IMR-90 (cell line): ENCODE results near the gene COL4A3. TPM values are rescaled to one million over a fixed set of nuclear protein-coding genes. Genes with fewer than 3 reads are reported as not detected.

ENCODE experiments used
- ATAC-seq: fragments of 200-7000 bp; cut with Tn5 transposase; 2 replicates; pipeline ENCODE4 v1.9.1; 2020; ENCODE audit warnings: low read depth, mild to moderate bottlenecking, moderate library complexity
- BruUV-seq: library from RNA; stranded (reverse); fragments of 400-500 nt; replicated peaks from 2 replicates; lab custom pipeline; 2021; lab: Mats Ljungman, UMichigan
- CTCF ChIA-PET: fragments of 300-600 bp; formaldehyde crosslinking; extraction: SDS; loops from one replicate; lab custom pipeline; 2021; ENCODE audit warnings: antibody characterized with exemption; lab: Yijun Ruan, JAX
- POLR2A ChIA-PET: fragments of 300-600 bp; sonication (Branson Sonifier 250); formaldehyde crosslinking; loops from one replicate; lab custom pipeline; 2022; ENCODE audit warnings: antibody characterized with exemption; ENCODE audit not compliant: unreplicated experiment; lab: Charles Lee
- DNase-seq: peaks from one replicate; pipeline ENCODE4 v3.0.0; 2013
- H2AFZ ChIP-seq: replicated peaks from 2 replicates; pipeline ENCODE3; 2013; ENCODE audit warnings: low read length, mild to moderate bottlenecking; ENCODE audit not compliant: poor library complexity
- H2AK5ac ChIP-seq: 2 replicates; pipeline ENCODE4 v1.6.1; 2013; ENCODE audit warnings: low read depth, low read length, inconsistent platforms
- H2AK9ac ChIP-seq: replicated peaks from 2 replicates; pipeline ENCODE3; 2013; ENCODE audit warnings: mild to moderate bottlenecking, low read depth, low read length, moderate library complexity; ENCODE audit not compliant: poor library complexity
- H2BK120ac ChIP-seq: 2 replicates; pipeline ENCODE4 v1.6.1; 2013; ENCODE audit warnings: low read depth, low read length, inconsistent platforms
- H2BK15ac ChIP-seq: 3 replicates; pipeline ENCODE4 v1.6.1; 2013; ENCODE audit warnings: low read depth, low read length, inconsistent platforms
- H2BK20ac ChIP-seq: 2 replicates; pipeline ENCODE4 v1.6.1; 2013; ENCODE audit warnings: low read depth, mild to moderate bottlenecking, inconsistent platforms, low read length, moderate library complexity
- H2BK5ac ChIP-seq: 2 replicates; pipeline ENCODE4 v1.6.1; 2013; ENCODE audit warnings: mild to moderate bottlenecking, low read depth, low read length, inconsistent platforms; ENCODE audit not compliant: poor library complexity, severe bottlenecking
- H3K14ac ChIP-seq: replicated peaks from 2 replicates; pipeline ENCODE4 v1.6.1; 2013; ENCODE audit warnings: low read depth, low read length, inconsistent platforms
- H3K18ac ChIP-seq: 2 replicates; pipeline ENCODE4 v1.6.1; 2013; ENCODE audit warnings: low read depth, low read length, control low read depth
- H3K23ac ChIP-seq: 2 replicates; pipeline ENCODE4 v1.6.1; 2013; ENCODE audit warnings: low read depth, low read length, inconsistent platforms
- H3K27ac ChIP-seq: 2 replicates; pipeline ENCODE4 v1.5.1; 2013; ENCODE audit warnings: mild to moderate bottlenecking, control low read depth, low read length; ENCODE audit not compliant: insufficient read depth
- H3K27me3 ChIP-seq: 2 replicates; pipeline ENCODE4 v1.6.1; 2013; ENCODE audit warnings: low read length; ENCODE audit not compliant: control insufficient read depth, insufficient read depth
- H3K36me3 ChIP-seq: 2 replicates; pipeline ENCODE4 v1.6.1; 2013; ENCODE audit warnings: low read length, mixed read lengths; ENCODE audit not compliant: control insufficient read depth, insufficient read depth
- H3K4ac ChIP-seq: 2 replicates; pipeline ENCODE4 v1.6.1; 2013; ENCODE audit warnings: low read depth, low read length, inconsistent platforms
- H3K4me1 ChIP-seq: 2 replicates; pipeline ENCODE4 v1.6.1; 2013; ENCODE audit warnings: low read length, mixed read lengths; ENCODE audit not compliant: control insufficient read depth, insufficient read depth
- H3K4me2 ChIP-seq: 2 replicates; pipeline ENCODE4 v1.6.1; 2013; ENCODE audit warnings: low read depth, mild to moderate bottlenecking, control low read depth, low read length, moderate library complexity
- H3K4me3 ChIP-seq: 2 replicates; pipeline ENCODE4 v1.5.1; 2013; ENCODE audit warnings: low read depth, mild to moderate bottlenecking, control low read depth, low read length, moderate library complexity; ENCODE audit not compliant: insufficient read depth
- H3K56ac ChIP-seq: 2 replicates; pipeline ENCODE4 v1.6.1; 2013; ENCODE audit warnings: low read length, inconsistent platforms; ENCODE audit not compliant: insufficient read depth; ENCODE audit errors: extremely low read depth
- H3K79me1 ChIP-seq, 2 experiments: 2 replicates each; pipeline ENCODE4 v1.6.1; 2013; ENCODE audit warnings: low read length in 2 of 2, inconsistent platforms in 1 of 2, low read depth in 1 of 2
- H3K9ac ChIP-seq: 2 replicates; pipeline ENCODE4 v1.6.1; 2013; ENCODE audit warnings: low read depth, low read length, control low read depth
- H3K9me1 ChIP-seq: 2 replicates; pipeline ENCODE4 v1.6.1; 2013; ENCODE audit warnings: low read length, inconsistent platforms; ENCODE audit not compliant: insufficient read depth
- H3K9me3 ChIP-seq: 2 replicates; pipeline ENCODE4 v1.6.1; 2013; ENCODE audit warnings: low read length; ENCODE audit not compliant: control insufficient read depth, insufficient read depth
- H4K20me1 ChIP-seq: 2 replicates; pipeline ENCODE4 v1.6.1; 2013; ENCODE audit warnings: low read length, inconsistent platforms; ENCODE audit not compliant: insufficient read depth
- H4K5ac ChIP-seq: 2 replicates; pipeline ENCODE4 v1.6.1; 2013; ENCODE audit warnings: mild to moderate bottlenecking, low read depth, low read length, control low read depth
- H4K8ac ChIP-seq, 2 experiments: 2 replicates each; pipeline ENCODE4 v1.6.1; 2013; ENCODE audit warnings: low read depth in 2 of 2, low read length in 2 of 2, control low read depth in 1 of 2, inconsistent platforms in 1 of 2
- H4K91ac ChIP-seq: 2 replicates; pipeline ENCODE4 v1.6.1; 2013; ENCODE audit warnings: low read depth, low read length, inconsistent platforms; ENCODE audit not compliant: insufficient read depth
- BHLHE40 ChIP-seq: fragments of 150-350 bp; IDR thresholded peaks from 2 replicates; pipeline ENCODE4 v1.6.1; 2016; ENCODE audit warnings: mild to moderate bottlenecking, low read depth, low read length
- CEBPB ChIP-seq: IDR thresholded peaks from 2 replicates; pipeline ENCODE4 v1.6.1; 2012; ENCODE audit warnings: low read depth, low read length, improper control_type of control experiment
- CHD1 ChIP-seq: IDR thresholded peaks from 2 replicates; pipeline ENCODE4 v1.6.1; 2012; ENCODE audit warnings: low read depth, low read length, improper control_type of control experiment
- CTCF ChIP-seq: conservative IDR thresholded peaks from 2 replicates; pipeline ENCODE4 v1.5.1; 2012; ENCODE audit warnings: mild to moderate bottlenecking, low read depth, low read length, improper control_type of control experiment
- ELK1 ChIP-seq: fragments of 150-350 bp; IDR thresholded peaks from 2 replicates; pipeline ENCODE4 v1.6.1; 2016; ENCODE audit warnings: low read depth, mild to moderate bottlenecking, low read length, moderate library complexity, borderline replicate concordance
- FOS ChIP-seq: fragments of 150-350 bp; IDR thresholded peaks from 2 replicates; pipeline ENCODE4 v1.6.1; 2016; ENCODE audit warnings: low read depth, low read length
- MAFK ChIP-seq: IDR thresholded peaks from 2 replicates; pipeline ENCODE4 v1.6.1; 2012; ENCODE audit warnings: low read depth, low read length, improper control_type of control experiment
- MAZ ChIP-seq: IDR thresholded peaks from 2 replicates; pipeline ENCODE4 v1.6.1; 2012; ENCODE audit warnings: low read depth, mild to moderate bottlenecking, low read length, improper control_type of control experiment, moderate library complexity, borderline replicate concordance
- MXI1 ChIP-seq: IDR thresholded peaks from 2 replicates; pipeline ENCODE4 v1.6.1; 2012; ENCODE audit warnings: low read depth, mild to moderate bottlenecking, low read length, moderate library complexity, borderline replicate concordance
- NFE2L2 ChIP-seq: fragments of 150-350 bp; IDR thresholded peaks from 2 replicates; pipeline ENCODE4 v1.6.1; 2016; ENCODE audit warnings: low read depth, mild to moderate bottlenecking, low read length
- POLR2A ChIP-seq: IDR thresholded peaks from 2 replicates; pipeline ENCODE4 v1.6.1; 2012; ENCODE audit warnings: mild to moderate bottlenecking, low read depth, low read length
- RAD21 ChIP-seq: IDR thresholded peaks from 2 replicates; pipeline ENCODE4 v1.6.1; 2012; ENCODE audit warnings: low read length, improper control_type of control experiment
- RCOR1 ChIP-seq: IDR thresholded peaks from 2 replicates; pipeline ENCODE4 v1.6.1; 2012; ENCODE audit warnings: mild to moderate bottlenecking, low read length, improper control_type of control experiment; ENCODE audit not compliant: insufficient replicate concordance
- RFX5 ChIP-seq: IDR thresholded peaks from 2 replicates; pipeline ENCODE4 v1.8.0; 2012; ENCODE audit warnings: low read depth, mild to moderate bottlenecking, low read length, moderate library complexity
- WGBS, 2 experiments: methylation state at CpG; one replicate each; pipeline versions ENCODE4 v1.1.5 to v1.1.7; 2013; ENCODE audit warnings: missing lambda C conversion rate in 2 of 2; ENCODE audit not compliant: insufficient read length in 1 of 2; ENCODE audit errors: extremely low coverage in 2 of 2; 5-methylcytosine and 5-hydroxymethylcytosine counted together
- dilution Hi-C: fragments of 300-500 bp; cut with HindIII; formaldehyde crosslinking; loops from one replicate; pipeline ENCODE4 v1.14.3; 2018; ENCODE audit warnings: low sequenced_read_pairs; ENCODE audit not compliant: unreplicated experiment
- in situ Hi-C: fragments of 300-500 bp; cut with MboI; formaldehyde crosslinking; loops from 3 replicates; pipeline ENCODE4 v1.14.3; 2019; ENCODE audit warnings: low sequenced_read_pairs, inconsistent platforms, mixed read lengths
- intact Hi-C: fragments of 100-400 bp; cut with micrococcal nuclease; formaldehyde crosslinking; loops from 2 replicates; pipeline ENCODE4 v1.10.0; 2022
- polyA plus RNA-seq, 3 experiments: library from polyadenylated mRNA; depleted of rRNA; stranded (reverse); fragments of >200 nt; gene quantifications; 2 replicates each; pipeline ENCODE4 v1.2.3, GENCODE V29; 2012; ENCODE audit warnings: low replicate concordance in 1 of 3
- total RNA-seq: library from RNA; depleted of rRNA; stranded (reverse); fragments of >200 nt; gene quantifications from 2 replicates; pipeline ENCODE4 v1.2.3, GENCODE V29; 2012
- TF ChIP-seq, protein P1 (sequence below): fragments of 150-350 bp; IDR thresholded peaks from 2 replicates; pipeline ENCODE4 v1.6.1; 2017; ENCODE audit warnings: mild to moderate bottlenecking, antibody characterized with exemption, low read length, low read depth

The COL4A3 gene
- total and polyA plus RNA-seq, 2 of the 4 experiments (the other 2 are of a cell fraction), result not detected

- no peak for ATAC-seq
- H4K91ac ChIP-seq, result no peak overlapping the region
- H2AFZ ChIP-seq, result no peak overlapping the region
- no peak overlapping the region for H3K27ac ChIP-seq
- no peaks in the 10 kb centered on the region for H3K9me1 ChIP-seq
- no peak overlapping the region for H4K8ac ChIP-seq
- no peak overlapping the region for H3K4ac ChIP-seq
- no peak overlapping the region for H3K4me3 ChIP-seq
- H3K4me1 ChIP-seq, result no peaks in the 10 kb centered on the region
- intact Hi-C loops, result no loop called here
- WGBS, 2 experiments, result no CpG with 5 or more reads among the region's 1 CpG
- no peak overlapping the region for H4K5ac ChIP-seq
- no peaks in the 10 kb centered on the region for H3K9me3 ChIP-seq
- H3K56ac ChIP-seq, result no peak overlapping the region
- TF ChIP-seq MAZ, result no peak
- no peak for TF ChIP-seq FOS
- TF ChIP-seq RFX5, result no peak
- TF ChIP-seq CHD1, result no peak
- TF ChIP-seq RAD21, result no peak
- no peak for TF ChIP-seq MXI1
- TF ChIP-seq MAFK, result no peak
- TF ChIP-seq, protein P1, sequence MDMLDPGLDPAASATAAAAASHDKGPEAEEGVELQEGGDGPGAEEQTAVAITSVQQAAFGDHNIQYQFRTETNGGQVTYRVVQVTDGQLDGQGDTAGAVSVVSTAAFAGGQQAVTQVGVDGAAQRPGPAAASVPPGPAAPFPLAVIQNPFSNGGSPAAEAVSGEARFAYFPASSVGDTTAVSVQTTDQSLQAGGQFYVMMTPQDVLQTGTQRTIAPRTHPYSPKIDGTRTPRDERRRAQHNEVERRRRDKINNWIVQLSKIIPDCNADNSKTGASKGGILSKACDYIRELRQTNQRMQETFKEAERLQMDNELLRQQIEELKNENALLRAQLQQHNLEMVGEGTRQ, result no peak
- no peak for TF ChIP-seq NFE2L2
- TF ChIP-seq BHLHE40, result no peak
- no peak for TF ChIP-seq CTCF
- no peak for TF ChIP-seq ELK1
- TF ChIP-seq RCOR1, result no peak
- TF ChIP-seq CEBPB, result no peak
- no peak for TF ChIP-seq POLR2A
- dilution Hi-C loops, result no loop called here
- no peak overlapping the region for H2BK120ac ChIP-seq
- H2AK9ac ChIP-seq, result no peak overlapping the region
- H2AK5ac ChIP-seq, result no peak overlapping the region
- no peak overlapping the region for H2BK15ac ChIP-seq
- no peaks in the 10 kb centered on the region; the same call in 1 of the 2 replicates for H3K27me3 ChIP-seq
- DNase-seq, result no peak
- no peak overlapping the region for H3K9ac ChIP-seq
- H3K18ac ChIP-seq, result no peak overlapping the region
- ChIA-PET POLR2A (no interaction called here), CTCF (no interaction called here)
- no peak overlapping the region for H3K23ac ChIP-seq
- BruUV-seq, result no TSS peak
- H3K36me3 ChIP-seq, result no peaks in the 10 kb centered on the region
- no peak overlapping the region for H2BK5ac ChIP-seq
- no peak overlapping the region for H2BK20ac ChIP-seq
- in situ Hi-C loops, result no loop called here
- no peak overlapping the region for H3K14ac ChIP-seq
- H3K4me2 ChIP-seq, result no peak overlapping the region
- H3K79me1 ChIP-seq, result no peaks in the 10 kb centered on the region
- no peaks in the 10 kb centered on the region for H4K20me1 ChIP-seq
Measured at GRCh38 chr2:227117027-227117426, 47.4 kb upstream of the COL4A3 start.
